ENCODE results near the gene FKBP3.
"Not testable (repeated sequence)": the region's sequence is repeated elsewhere in the genome, so short reads cannot be mapped to it uniquely, and the experiment has no call there.

FKBP3 gene

GRCh38 chr14:45091710-45092109 is 42.6 kb downstream of the FKBP3 start:
- TF ChIP-seq, protein P1, sequence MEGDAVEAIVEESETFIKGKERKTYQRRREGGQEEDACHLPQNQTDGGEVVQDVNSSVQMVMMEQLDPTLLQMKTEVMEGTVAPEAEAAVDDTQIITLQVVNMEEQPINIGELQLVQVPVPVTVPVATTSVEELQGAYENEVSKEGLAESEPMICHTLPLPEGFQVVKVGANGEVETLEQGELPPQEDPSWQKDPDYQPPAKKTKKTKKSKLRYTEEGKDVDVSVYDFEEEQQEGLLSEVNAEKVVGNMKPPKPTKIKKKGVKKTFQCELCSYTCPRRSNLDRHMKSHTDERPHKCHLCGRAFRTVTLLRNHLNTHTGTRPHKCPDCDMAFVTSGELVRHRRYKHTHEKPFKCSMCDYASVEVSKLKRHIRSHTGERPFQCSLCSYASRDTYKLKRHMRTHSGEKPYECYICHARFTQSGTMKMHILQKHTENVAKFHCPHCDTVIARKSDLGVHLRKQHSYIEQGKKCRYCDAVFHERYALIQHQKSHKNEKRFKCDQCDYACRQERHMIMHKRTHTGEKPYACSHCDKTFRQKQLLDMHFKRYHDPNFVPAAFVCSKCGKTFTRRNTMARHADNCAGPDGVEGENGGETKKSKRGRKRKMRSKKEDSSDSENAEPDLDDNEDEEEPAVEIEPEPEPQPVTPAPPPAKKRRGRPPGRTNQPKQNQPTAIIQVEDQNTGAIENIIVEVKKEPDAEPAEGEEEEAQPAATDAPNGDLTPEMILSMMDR (IDR thresholded peaks at IDR 0.05; ENCODE audit: low read depth, low read length): no peak

GRCh38 chr14:45089813-45090212 is 44.5 kb downstream of the FKBP3 start:
- TF ChIP-seq, protein P1 (IDR thresholded peaks at IDR 0.05; ENCODE audit: low read depth, low read length): no peak
- no peak overlapping the region for H3K4me3 ChIP-seq (ENCODE audit: low read depth, low read length)

More at GRCh38 chr14:45091710-45092109, 42.6 kb downstream of the FKBP3 start:
- no peak overlapping the region for H3K4me3 ChIP-seq (ENCODE audit: low read depth, low read length)

GRCh38 chr14:45084946-45085346 is 49.3 kb downstream of the FKBP3 start:
- peak overlapping the region; percentile 93 for H3K4me3 ChIP-seq (ENCODE audit: low read depth, low read length)
- TF ChIP-seq, protein P1 (IDR thresholded peaks at IDR 0.05; ENCODE audit: low read depth, low read length): no peak

DNA sequence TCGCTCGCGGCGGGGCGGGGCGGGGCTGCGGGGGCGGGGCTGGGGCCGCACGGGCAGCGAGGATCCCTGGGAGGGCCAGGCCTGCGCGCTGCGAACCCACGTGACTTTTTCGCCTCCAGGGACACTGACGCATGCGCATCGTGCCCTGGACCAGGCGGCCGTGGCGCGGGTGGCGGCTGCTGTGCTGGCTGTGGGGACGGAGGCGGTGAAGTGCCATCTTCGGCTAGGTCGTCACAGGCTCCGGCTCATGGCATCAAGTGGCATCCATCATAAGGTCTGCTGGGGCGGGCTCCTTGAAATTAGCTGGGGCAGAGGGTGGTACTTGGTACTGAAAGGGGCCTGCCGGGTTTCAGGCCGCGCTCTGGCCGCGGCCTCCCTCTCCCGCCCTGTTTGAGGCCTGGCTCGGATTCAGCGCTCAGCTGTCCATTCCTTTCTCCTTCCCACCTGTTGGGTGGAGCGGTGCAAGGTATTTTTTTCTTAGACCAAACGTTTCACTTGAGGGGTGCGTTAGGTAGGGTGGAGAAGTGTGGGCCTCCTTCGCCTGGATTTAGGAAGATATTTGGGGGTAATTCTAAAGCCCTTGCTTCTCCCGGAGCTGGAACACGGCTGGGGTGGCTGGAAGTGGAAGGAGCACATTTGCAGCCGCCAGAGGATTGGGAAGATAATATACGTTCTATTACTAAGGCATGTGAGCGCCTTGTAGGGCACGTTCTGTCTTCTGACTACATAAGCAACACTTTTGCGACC is 50.1 kb downstream of the FKBP3 start, which contains the start of gene PRPF39:
PRPF39 (plus strand) TSS at position 141 of the 747 bp plus-strand sequence. CDS start 11,124 bp downstream, outside the sequence.
- H3K4me3 ChIP-seq (ENCODE audit: low read depth, low read length): peak within 1 kb of the TSS; percentile 93
- TF ChIP-seq, protein P1 (IDR thresholded peaks at IDR 0.05; ENCODE audit: low read depth, low read length): no peak

- TF ChIP-seq, protein P1 (IDR thresholded peaks at IDR 0.05; ENCODE audit: low read depth, low read length): no peak
These were observed 50.7 kb downstream of the FKBP3 start for GRCh38 chr14:45083617-45083975.

GRCh38 chr14:45082420-45082819 is 51.9 kb downstream of the FKBP3 start:
- no peak overlapping the region for H3K4me3 ChIP-seq (ENCODE audit: low read depth, low read length)
- TF ChIP-seq, protein P1 (IDR thresholded peaks at IDR 0.05; ENCODE audit: low read depth, low read length): no peak

More at GRCh38 chr14:45083617-45083975, 50.7 kb downstream of the FKBP3 start:
- peak overlapping the region; percentile 93 for H3K4me3 ChIP-seq (ENCODE audit: low read depth, low read length)

DNA sequence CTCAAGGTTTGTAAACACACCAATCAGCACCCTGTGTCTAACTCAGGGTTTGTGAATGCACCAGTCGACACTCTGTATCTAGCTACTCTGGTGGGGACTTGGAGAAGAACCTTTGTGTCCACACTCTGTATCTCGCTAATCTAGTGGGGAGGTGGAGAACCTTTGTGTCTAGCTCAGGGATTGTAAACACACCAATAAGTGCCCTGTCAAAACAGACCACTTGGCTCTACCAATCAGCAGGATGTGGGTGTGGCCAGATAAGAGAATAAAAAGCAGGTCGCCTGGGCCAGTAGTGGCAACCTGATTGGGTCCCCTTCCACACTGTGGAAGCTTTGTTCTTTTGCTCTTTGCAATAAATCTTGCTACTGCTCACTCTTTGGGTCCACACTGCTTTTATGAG is 53.2 kb downstream of the FKBP3 start:
- not testable (repeated sequence) for H3K4me3 ChIP-seq (ENCODE audit: low read depth, low read length)

GRCh38 chr14:45080416-45080968 is 53.8 kb downstream of the FKBP3 start:
- H3K4me3 ChIP-seq (ENCODE audit: low read depth, low read length): not testable (repeated sequence)
